GM19043 (cell line): Measurements from ENCODE around the gene MCIDAS.

Experiments used
- ATAC-seq: cut with Tn5 transposase; IDR thresholded peaks from one replicate; pipeline ENCODE4 v1.9.1; 2021; ENCODE audit warnings: low read depth; ENCODE audit not compliant: unreplicated experiment

MCIDAS gene

GRCh38 chr5:55171471-55171870, 55.6 kb downstream of the MCIDAS start:
- no peak for ATAC-seq
